EH (cell line): ENCODE measurements around the gene VSTM2B.

Experiments used
- DNase-seq: peaks from one replicate; pipeline ENCODE4 v3.0.0-alpha.2; 2015; ENCODE audit warnings: low read depth

The VSTM2B gene

GRCh38 chr19:29497241-29497640, 28.6 kb upstream of the VSTM2B start:
- no peak for DNase-seq

GRCh38 chr19:29497686-29498436, 27.9 kb upstream of the VSTM2B start:
- DNase-seq, result no peak

GRCh38 chr19:29499261-29499920, 26.4 kb upstream of the VSTM2B start:
- DNase-seq, result no peak

GRCh38 chr19:29499921-29500590, 25.7 kb upstream of the VSTM2B start:
- DNase-seq, result no peak

GRCh38 chr19:29501816-29502580, 23.8 kb upstream of the VSTM2B start:
- DNase-seq, result no peak

GRCh38 chr19:29502581-29502850, 23.3 kb upstream of the VSTM2B start:
- no peak for DNase-seq

- no peak for DNase-seq
Observed at GRCh38 chr19:29503140-29503758, 22.5 kb upstream of the VSTM2B start.

- DNase-seq, result no peak
Observed at GRCh38 chr19:29503785-29504184, 22.0 kb upstream of the VSTM2B start.

GRCh38 chr19:29504454-29504853, 21.3 kb upstream of the VSTM2B start:
- no peak for DNase-seq

GRCh38 chr19:29505097-29505824, 20.5 kb upstream of the VSTM2B start:
- no peak for DNase-seq

- no peak for DNase-seq
Observed at GRCh38 chr19:29506619-29506911, 19.2 kb upstream of the VSTM2B start.

- DNase-seq, result no peak
Observed at GRCh38 chr19:29507081-29507860, 18.5 kb upstream of the VSTM2B start.

GRCh38 chr19:29508181-29508580, 17.6 kb upstream of the VSTM2B start:
- DNase-seq, result no peak

GRCh38 chr19:29509456-29509855, 16.3 kb upstream of the VSTM2B start:
- no peak for DNase-seq

GRCh38 chr19:29510701-29511265, 15.0 kb upstream of the VSTM2B start:
- no peak for DNase-seq

GRCh38 chr19:29511768-29512167, 14.0 kb upstream of the VSTM2B start:
- no peak for DNase-seq

GRCh38 chr19:29512748-29513147, 13.0 kb upstream of the VSTM2B start:
- no peak for DNase-seq

- DNase-seq, result no peak
Observed at GRCh38 chr19:29514525-29515232, 11.1 kb upstream of the VSTM2B start.

GRCh38 chr19:29515233-29515619, 10.6 kb upstream of the VSTM2B start:
- DNase-seq, result no peak
